IMR-90 (cell line): ENCODE data around the gene RGS16. TPM values are rescaled to one million over a fixed set of nuclear protein-coding genes. Genes with fewer than 3 reads are reported as not detected.

Experiments used
- ATAC-seq: fragments of 200-7000 bp; cut with Tn5 transposase; 2 replicates; pipeline ENCODE4 v1.9.1; 2020; ENCODE audit warnings: low read depth, mild to moderate bottlenecking, moderate library complexity
- BruUV-seq: library from RNA; stranded (reverse); fragments of 400-500 nt; replicated peaks from 2 replicates; lab custom pipeline; 2021; lab: Mats Ljungman, UMichigan
- CTCF ChIA-PET: fragments of 300-600 bp; formaldehyde crosslinking; extraction: SDS; loops from one replicate; lab custom pipeline; 2021; ENCODE audit warnings: antibody characterized with exemption; lab: Yijun Ruan, JAX
- POLR2A ChIA-PET: fragments of 300-600 bp; sonication (Branson Sonifier 250); formaldehyde crosslinking; loops from one replicate; lab custom pipeline; 2022; ENCODE audit warnings: antibody characterized with exemption; ENCODE audit not compliant: unreplicated experiment; lab: Charles Lee
- DNase-seq: peaks from one replicate; pipeline ENCODE4 v3.0.0; 2013
- H2AFZ ChIP-seq: replicated peaks from 2 replicates; pipeline ENCODE3; 2013; ENCODE audit warnings: low read length, mild to moderate bottlenecking; ENCODE audit not compliant: poor library complexity
- H2AK5ac ChIP-seq: 2 replicates; pipeline ENCODE4 v1.6.1; 2013; ENCODE audit warnings: low read depth, low read length, inconsistent platforms
- H2AK9ac ChIP-seq: replicated peaks from 2 replicates; pipeline ENCODE3; 2013; ENCODE audit warnings: mild to moderate bottlenecking, low read depth, low read length, moderate library complexity; ENCODE audit not compliant: poor library complexity
- H2BK120ac ChIP-seq: 2 replicates; pipeline ENCODE4 v1.6.1; 2013; ENCODE audit warnings: low read depth, low read length, inconsistent platforms
- H2BK15ac ChIP-seq: 3 replicates; pipeline ENCODE4 v1.6.1; 2013; ENCODE audit warnings: low read depth, low read length, inconsistent platforms
- H2BK20ac ChIP-seq: 2 replicates; pipeline ENCODE4 v1.6.1; 2013; ENCODE audit warnings: low read depth, mild to moderate bottlenecking, inconsistent platforms, low read length, moderate library complexity
- H2BK5ac ChIP-seq: 2 replicates; pipeline ENCODE4 v1.6.1; 2013; ENCODE audit warnings: mild to moderate bottlenecking, low read depth, low read length, inconsistent platforms; ENCODE audit not compliant: poor library complexity, severe bottlenecking
- H3K14ac ChIP-seq: replicated peaks from 2 replicates; pipeline ENCODE4 v1.6.1; 2013; ENCODE audit warnings: low read depth, low read length, inconsistent platforms
- H3K18ac ChIP-seq: 2 replicates; pipeline ENCODE4 v1.6.1; 2013; ENCODE audit warnings: low read depth, low read length, control low read depth
- H3K23ac ChIP-seq: 2 replicates; pipeline ENCODE4 v1.6.1; 2013; ENCODE audit warnings: low read depth, low read length, inconsistent platforms
- H3K27ac ChIP-seq: 2 replicates; pipeline ENCODE4 v1.5.1; 2013; ENCODE audit warnings: mild to moderate bottlenecking, control low read depth, low read length; ENCODE audit not compliant: insufficient read depth
- H3K27me3 ChIP-seq: 2 replicates; pipeline ENCODE4 v1.6.1; 2013; ENCODE audit warnings: low read length; ENCODE audit not compliant: control insufficient read depth, insufficient read depth
- H3K36me3 ChIP-seq: 2 replicates; pipeline ENCODE4 v1.6.1; 2013; ENCODE audit warnings: low read length, mixed read lengths; ENCODE audit not compliant: control insufficient read depth, insufficient read depth
- H3K4ac ChIP-seq: 2 replicates; pipeline ENCODE4 v1.6.1; 2013; ENCODE audit warnings: low read depth, low read length, inconsistent platforms
- H3K4me1 ChIP-seq: 2 replicates; pipeline ENCODE4 v1.6.1; 2013; ENCODE audit warnings: low read length, mixed read lengths; ENCODE audit not compliant: control insufficient read depth, insufficient read depth
- H3K4me2 ChIP-seq: 2 replicates; pipeline ENCODE4 v1.6.1; 2013; ENCODE audit warnings: low read depth, mild to moderate bottlenecking, control low read depth, low read length, moderate library complexity
- H3K4me3 ChIP-seq: 2 replicates; pipeline ENCODE4 v1.5.1; 2013; ENCODE audit warnings: low read depth, mild to moderate bottlenecking, control low read depth, low read length, moderate library complexity; ENCODE audit not compliant: insufficient read depth
- H3K56ac ChIP-seq: 2 replicates; pipeline ENCODE4 v1.6.1; 2013; ENCODE audit warnings: low read length, inconsistent platforms; ENCODE audit not compliant: insufficient read depth; ENCODE audit errors: extremely low read depth
- H3K79me1 ChIP-seq, 2 experiments: 2 replicates each; pipeline ENCODE4 v1.6.1; 2013; ENCODE audit warnings: low read length in 2 of 2, inconsistent platforms in 1 of 2, low read depth in 1 of 2
- H3K9ac ChIP-seq: 2 replicates; pipeline ENCODE4 v1.6.1; 2013; ENCODE audit warnings: low read depth, low read length, control low read depth
- H3K9me1 ChIP-seq: 2 replicates; pipeline ENCODE4 v1.6.1; 2013; ENCODE audit warnings: low read length, inconsistent platforms; ENCODE audit not compliant: insufficient read depth
- H3K9me3 ChIP-seq: 2 replicates; pipeline ENCODE4 v1.6.1; 2013; ENCODE audit warnings: low read length; ENCODE audit not compliant: control insufficient read depth, insufficient read depth
- H4K20me1 ChIP-seq: 2 replicates; pipeline ENCODE4 v1.6.1; 2013; ENCODE audit warnings: low read length, inconsistent platforms; ENCODE audit not compliant: insufficient read depth
- H4K5ac ChIP-seq: 2 replicates; pipeline ENCODE4 v1.6.1; 2013; ENCODE audit warnings: mild to moderate bottlenecking, low read depth, low read length, control low read depth
- H4K8ac ChIP-seq, 2 experiments: 2 replicates each; pipeline ENCODE4 v1.6.1; 2013; ENCODE audit warnings: low read depth in 2 of 2, low read length in 2 of 2, control low read depth in 1 of 2, inconsistent platforms in 1 of 2
- H4K91ac ChIP-seq: 2 replicates; pipeline ENCODE4 v1.6.1; 2013; ENCODE audit warnings: low read depth, low read length, inconsistent platforms; ENCODE audit not compliant: insufficient read depth
- CEBPB ChIP-seq: IDR thresholded peaks from 2 replicates; pipeline ENCODE4 v1.6.1; 2012; ENCODE audit warnings: low read depth, low read length, improper control_type of control experiment
- CHD1 ChIP-seq: IDR thresholded peaks from 2 replicates; pipeline ENCODE4 v1.6.1; 2012; ENCODE audit warnings: low read depth, low read length, improper control_type of control experiment
- CTCF ChIP-seq: conservative IDR thresholded peaks from 2 replicates; pipeline ENCODE4 v1.5.1; 2012; ENCODE audit warnings: mild to moderate bottlenecking, low read depth, low read length, improper control_type of control experiment
- FOS ChIP-seq: fragments of 150-350 bp; IDR thresholded peaks from 2 replicates; pipeline ENCODE4 v1.6.1; 2016; ENCODE audit warnings: low read depth, low read length
- MAFK ChIP-seq: IDR thresholded peaks from 2 replicates; pipeline ENCODE4 v1.6.1; 2012; ENCODE audit warnings: low read depth, low read length, improper control_type of control experiment
- MAZ ChIP-seq: IDR thresholded peaks from 2 replicates; pipeline ENCODE4 v1.6.1; 2012; ENCODE audit warnings: low read depth, mild to moderate bottlenecking, low read length, improper control_type of control experiment, moderate library complexity, borderline replicate concordance
- NFE2L2 ChIP-seq: fragments of 150-350 bp; IDR thresholded peaks from 2 replicates; pipeline ENCODE4 v1.6.1; 2016; ENCODE audit warnings: low read depth, mild to moderate bottlenecking, low read length
- POLR2A ChIP-seq: IDR thresholded peaks from 2 replicates; pipeline ENCODE4 v1.6.1; 2012; ENCODE audit warnings: mild to moderate bottlenecking, low read depth, low read length
- RAD21 ChIP-seq: IDR thresholded peaks from 2 replicates; pipeline ENCODE4 v1.6.1; 2012; ENCODE audit warnings: low read length, improper control_type of control experiment
- RCOR1 ChIP-seq: IDR thresholded peaks from 2 replicates; pipeline ENCODE4 v1.6.1; 2012; ENCODE audit warnings: mild to moderate bottlenecking, low read length, improper control_type of control experiment; ENCODE audit not compliant: insufficient replicate concordance
- RFX5 ChIP-seq: IDR thresholded peaks from 2 replicates; pipeline ENCODE4 v1.8.0; 2012; ENCODE audit warnings: low read depth, mild to moderate bottlenecking, low read length, moderate library complexity
- WGBS, 2 experiments: methylation state at CpG; one replicate each; pipeline versions ENCODE4 v1.1.5 to v1.1.7; 2013; ENCODE audit warnings: missing lambda C conversion rate in 2 of 2; ENCODE audit not compliant: insufficient read length in 1 of 2; ENCODE audit errors: extremely low coverage in 2 of 2; 5-methylcytosine and 5-hydroxymethylcytosine counted together
- dilution Hi-C: fragments of 300-500 bp; cut with HindIII; formaldehyde crosslinking; loops from one replicate; pipeline ENCODE4 v1.14.3; 2018; ENCODE audit warnings: low sequenced_read_pairs; ENCODE audit not compliant: unreplicated experiment
- in situ Hi-C: fragments of 300-500 bp; cut with MboI; formaldehyde crosslinking; loops from 3 replicates; pipeline ENCODE4 v1.14.3; 2019; ENCODE audit warnings: low sequenced_read_pairs, inconsistent platforms, mixed read lengths
- intact Hi-C: fragments of 100-400 bp; cut with micrococcal nuclease; formaldehyde crosslinking; loops from 2 replicates; pipeline ENCODE4 v1.10.0; 2022
- polyA plus RNA-seq, 3 experiments: library from polyadenylated mRNA; depleted of rRNA; stranded (reverse); fragments of >200 nt; gene quantifications; 2 replicates each; pipeline ENCODE4 v1.2.3, GENCODE V29; 2012; ENCODE audit warnings: low replicate concordance in 1 of 3
- total RNA-seq: library from RNA; depleted of rRNA; stranded (reverse); fragments of >200 nt; gene quantifications from 2 replicates; pipeline ENCODE4 v1.2.3, GENCODE V29; 2012

The RGS16 gene
- total and polyA plus RNA-seq, 2 of the 4 experiments (the other 2 are of a cell fraction): 0.15 to 0.18 TPM

- dilution Hi-C loops (no loop called here), in situ Hi-C loops (no loop called here), intact Hi-C loops (loop anchor here (5.0 kb wide), 1 partner anchor 234 kb away; the partner anchor contains the start of gene DHX9)
- POLR2A ChIA-PET: no interaction called here
- peak overlapping the region; percentile 25 for H3K4me3 ChIP-seq
- H3K4me2 ChIP-seq: peak overlapping the region; percentile 93
- no peak overlapping the region for H2BK5ac ChIP-seq
- no peaks in the 10 kb centered on the region for H3K9me3 ChIP-seq
- no peak overlapping the region for H3K18ac ChIP-seq
- ATAC-seq (no peak; the same call in 1 of the 2 replicates), DNase-seq (no peak)
- H2AK5ac ChIP-seq: no peak overlapping the region
- peak overlapping the region; percentile 91 for H2AFZ ChIP-seq
- H2BK15ac ChIP-seq: no peak overlapping the region
- no peak overlapping the region for H2BK20ac ChIP-seq
- CTCF ChIA-PET: interaction anchor here (1.0 to 1.3 kb wide), 4 partner anchors 8 to 183 kb away, joined by 4 to 8 read pairs (median 4); no protein-coding TSS in a partner anchor
- no peak overlapping the region for H3K27ac ChIP-seq
- no peak overlapping the region for H3K23ac ChIP-seq
- TF ChIP-seq RCOR1 (no peak), CEBPB (no peak), POLR2A (no peak), NFE2L2 (no peak), MAZ (no peak), FOS (no peak), MAFK (no peak), CHD1 (no peak), RAD21 (no peak), CTCF (no peak), RFX5 (no peak)
- H3K9ac ChIP-seq: no peak overlapping the region
- BruUV-seq: no TSS peak
- no peak overlapping the region for H3K56ac ChIP-seq
- H3K9me1 ChIP-seq: no peaks in the 10 kb centered on the region
- 0% methylated on average over 1 of the region's 12 CpGs; no CpG with 5 or more reads in 1 of the 2 experiments for WGBS, 2 experiments
- H3K14ac ChIP-seq: no peak overlapping the region
- H4K5ac ChIP-seq: no peak overlapping the region
- H2BK120ac ChIP-seq: no peak overlapping the region
- no peaks in the 10 kb centered on the region for H4K20me1 ChIP-seq
- H3K79me1 ChIP-seq: no peaks in the 10 kb centered on the region
- peaks cover 2% of the 10 kb centered on the region; the same call in 1 of the 2 replicates for H3K4me1 ChIP-seq
- no peak overlapping the region for H4K8ac ChIP-seq
- peaks cover 13% of the 10 kb centered on the region for H3K27me3 ChIP-seq
- H4K91ac ChIP-seq: no peak overlapping the region
- H3K4ac ChIP-seq: no peak overlapping the region
- no peak overlapping the region for H2AK9ac ChIP-seq
- no peaks in the 10 kb centered on the region for H3K36me3 ChIP-seq
Measured at GRCh38 chr1:182603646-182604174, 479 bp downstream of the RGS16 start.
